Stimulated activated CD8-positive, alpha-beta memory T cell treated with anti-CD3 and anti-CD28 coated beads, Interleukin-15, amount 100 ng/mL, for 24 hours (primary cell): ENCODE data around the gene WIF1.

Source experiments
- DNase-seq: peaks from one replicate; pipeline ENCODE4 v3.0.0-alpha.2; 2020; ENCODE audit warnings: low read depth

Gene WIF1

GRCh38 chr12:65121956-65122469 lies 908 bp upstream of the WIF1 start:
- DNase-seq, result no peak

GRCh38 chr12:65119063-65119462 lies 2.0 kb downstream of the WIF1 start:
- no peak for DNase-seq

GRCh38 chr12:65113621-65114035 lies 7.5 kb downstream of the WIF1 start:
- no peak for DNase-seq

- no peak for DNase-seq
Observed at GRCh38 chr12:65106948-65107347, 14.2 kb downstream of the WIF1 start.

GRCh38 chr12:65100140-65100539 lies 21.0 kb downstream of the WIF1 start:
- no peak for DNase-seq

- no peak for DNase-seq
Observed at GRCh38 chr12:65099182-65099581, 21.9 kb downstream of the WIF1 start.

- no peak for DNase-seq
Observed at GRCh38 chr12:65098364-65098763, 22.7 kb downstream of the WIF1 start.

GRCh38 chr12:65094722-65095121 lies 26.4 kb downstream of the WIF1 start:
- no peak for DNase-seq

- no peak for DNase-seq
Observed at GRCh38 chr12:65093606-65094005, 27.5 kb downstream of the WIF1 start.

GRCh38 chr12:65090461-65090860 lies 30.6 kb downstream of the WIF1 start:
- DNase-seq, result no peak

GRCh38 chr12:65086236-65086635 lies 34.9 kb downstream of the WIF1 start:
- no peak for DNase-seq

- DNase-seq, result no peak
Observed at GRCh38 chr12:65084579-65084978, 36.5 kb downstream of the WIF1 start.

GRCh38 chr12:65083581-65083980 lies 37.5 kb downstream of the WIF1 start:
- DNase-seq, result no peak

GRCh38 chr12:65082406-65082805 lies 38.7 kb downstream of the WIF1 start:
- DNase-seq, result no peak

GRCh38 chr12:65081496-65081895 lies 39.6 kb downstream of the WIF1 start:
- DNase-seq, result no peak

- no peak for DNase-seq
Observed at GRCh38 chr12:65074932-65075331, 46.2 kb downstream of the WIF1 start.

- no peak for DNase-seq
Observed at GRCh38 chr12:65069336-65069735, 51.8 kb downstream of the WIF1 start.

GRCh38 chr12:65067383-65067782 lies 53.7 kb downstream of the WIF1 start:
- DNase-seq, result no peak

- DNase-seq, result no peak
Observed at GRCh38 chr12:65055859-65056258, 65.2 kb downstream of the WIF1 start.

- no peak for DNase-seq
Observed at GRCh38 chr12:65051218-65051617, 69.9 kb downstream of the WIF1 start.

GRCh38 chr12:65045269-65045668 lies 75.8 kb downstream of the WIF1 start:
- no peak for DNase-seq

- no peak for DNase-seq
Observed at GRCh38 chr12:65039301-65039700, 81.8 kb downstream of the WIF1 start.

- DNase-seq, result no peak
Observed at GRCh38 chr12:65025136-65025535, 96.0 kb downstream of the WIF1 start.

GRCh38 chr12:65023485-65023884 lies 97.6 kb downstream of the WIF1 start:
- DNase-seq, result no peak

- DNase-seq, result no peak
Observed at GRCh38 chr12:65022960-65023359, 98.1 kb downstream of the WIF1 start.
